Prostate gland (tissue), 2 donors: Measurements from ENCODE around the gene FAM78A. TPM values are rescaled to one million over a fixed set of nuclear protein-coding genes. Genes with fewer than 3 reads are reported as not detected.

Source experiments
- DNase-seq: peaks from one replicate; pipeline ENCODE4 v3.0.0-alpha.2; 2019; ENCODE audit warnings: low spot score
- H3K27ac ChIP-seq, 2 donors: fragments of 200-600 bp; sonication (generic); 2 replicates each; pipeline ENCODE4 v1.5.1; 2017 to 2019
- H3K27me3 ChIP-seq: fragments of 200-600 bp; sonication (generic); replicated peaks from 2 replicates; pipeline ENCODE4 v1.5.1; 2019; ENCODE audit not compliant: insufficient read depth
- H3K36me3 ChIP-seq, 2 donors: fragments of 200-600 bp; sonication (generic); 1 replicate in 1 of 2; 2 replicates in 1 of 2; pipeline versions ENCODE4 v1.5.1 to v1.8.1; 2017 to 2019
- H3K4me1 ChIP-seq: fragments of 200-600 bp; sonication (generic); replicated peaks from 2 replicates; pipeline ENCODE4 v1.5.1; 2019
- H3K4me3 ChIP-seq, 2 donors: fragments of 200-600 bp; sonication (generic); 2 replicates each; pipeline ENCODE4 v1.5.1; 2017 to 2019
- H3K9me3 ChIP-seq: fragments of 200-600 bp; sonication (generic); 2 replicates; pipeline ENCODE4 v1.5.1; 2017
- POLR2A ChIP-seq: fragments of 450-650 bp; IDR thresholded peaks from one replicate; pipeline ENCODE4 v1.6.1; 2016; ENCODE audit warnings: antibody characterized with exemption, mild to moderate bottlenecking
- POLR2AphosphoS5 ChIP-seq: sonication (generic); formaldehyde crosslinking; IDR thresholded peaks from one replicate; pipeline ENCODE4 v1.6.1; 2017; ENCODE audit warnings: antibody characterized with exemption
- WGBS: methylation state at CpG from one replicate; pipeline ENCODE4 v1.1.5; 2018; 5-methylcytosine and 5-hydroxymethylcytosine counted together
- intact Hi-C: fragments of 100-400 bp; cut with DNase I; formaldehyde crosslinking; loops from one replicate; pipeline ENCODE4 v1.14.2; 2022
- total RNA-seq, 2 donors: library from RNA; depleted of rRNA; stranded (reverse); fragments of >200 nt; gene quantifications; one replicate each; pipeline ENCODE4 v1.1.0, GENCODE V29; 2016
- TF ChIP-seq, protein P1 (sequence below), 4 experiments: fragments of 200-600 bp in 2 of 4; fragments of 450-650 bp in 2 of 4; sonication (generic) in 2 of 4; IDR thresholded peaks; 1 replicate in 3 of 4; 2 replicates in 1 of 4; pipeline ENCODE4 v1.5.1; 2016 to 2019; ENCODE audit warnings: antibody characterized with exemption in 4 of 4, mild to moderate bottlenecking in 2 of 4, moderate library complexity in 2 of 4

The FAM78A gene
- total RNA-seq, 2 donors from 2014 or later: 0.73 to 16.4 TPM

DNA sequence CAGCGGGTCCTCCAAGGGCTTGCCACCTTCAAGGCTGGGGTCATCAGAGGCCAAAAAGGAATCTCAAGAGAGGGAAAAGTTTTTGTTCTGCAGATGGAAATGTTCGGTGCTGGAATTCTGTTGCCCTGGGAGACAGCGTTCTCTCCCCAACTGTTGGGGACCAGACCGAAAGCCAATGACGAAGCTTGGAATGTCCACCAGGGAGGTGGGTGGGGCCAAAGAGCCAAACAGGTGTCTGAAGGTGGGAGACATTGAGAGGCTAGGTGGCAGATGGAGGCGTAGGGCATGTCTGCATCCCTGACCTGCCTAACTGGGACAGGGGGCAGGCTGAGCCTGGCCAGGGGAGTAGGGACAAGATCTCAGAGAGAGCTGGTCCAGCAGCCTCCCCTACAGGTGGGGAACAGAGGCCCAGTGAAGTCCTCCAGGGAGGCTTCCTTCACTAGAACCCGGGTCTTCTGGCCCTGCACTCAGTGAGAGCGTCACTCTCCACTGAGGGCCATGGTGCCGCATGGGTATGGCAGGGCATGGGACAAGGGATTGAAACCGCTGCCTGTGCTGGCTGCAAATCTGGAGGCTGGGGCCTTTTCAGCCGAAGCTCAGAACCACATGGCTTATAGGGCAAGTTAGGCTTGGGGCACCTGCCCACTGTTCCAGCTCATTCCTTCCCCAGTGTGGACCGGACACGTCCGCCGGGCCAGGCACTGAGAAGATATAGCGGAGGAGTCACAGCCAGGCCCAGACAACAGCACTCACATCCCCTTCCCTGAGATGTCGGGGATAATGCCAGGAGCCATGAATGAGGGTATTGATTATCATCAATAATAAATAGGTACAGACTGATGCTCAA, 5.0 kb upstream of the FAM78A start:
- DNase-seq: no peak
- Histone ChIP-seq H3K4me1 (no peaks in the 10 kb centered on the region), H3K9me3 (no peaks in the 10 kb centered on the region), H3K27me3 (no peaks in the 10 kb centered on the region), H3K27ac (no peak overlapping the region), H3K36me3 (no peaks in the 10 kb centered on the region), H3K4me3 (no peak overlapping the region)
- 73% methylated on average over 17 of the region's 17 CpGs for WGBS
- TF ChIP-seq POLR2AphosphoS5: no peak
- TF ChIP-seq POLR2A: no peak
- TF ChIP-seq, protein P1, sequence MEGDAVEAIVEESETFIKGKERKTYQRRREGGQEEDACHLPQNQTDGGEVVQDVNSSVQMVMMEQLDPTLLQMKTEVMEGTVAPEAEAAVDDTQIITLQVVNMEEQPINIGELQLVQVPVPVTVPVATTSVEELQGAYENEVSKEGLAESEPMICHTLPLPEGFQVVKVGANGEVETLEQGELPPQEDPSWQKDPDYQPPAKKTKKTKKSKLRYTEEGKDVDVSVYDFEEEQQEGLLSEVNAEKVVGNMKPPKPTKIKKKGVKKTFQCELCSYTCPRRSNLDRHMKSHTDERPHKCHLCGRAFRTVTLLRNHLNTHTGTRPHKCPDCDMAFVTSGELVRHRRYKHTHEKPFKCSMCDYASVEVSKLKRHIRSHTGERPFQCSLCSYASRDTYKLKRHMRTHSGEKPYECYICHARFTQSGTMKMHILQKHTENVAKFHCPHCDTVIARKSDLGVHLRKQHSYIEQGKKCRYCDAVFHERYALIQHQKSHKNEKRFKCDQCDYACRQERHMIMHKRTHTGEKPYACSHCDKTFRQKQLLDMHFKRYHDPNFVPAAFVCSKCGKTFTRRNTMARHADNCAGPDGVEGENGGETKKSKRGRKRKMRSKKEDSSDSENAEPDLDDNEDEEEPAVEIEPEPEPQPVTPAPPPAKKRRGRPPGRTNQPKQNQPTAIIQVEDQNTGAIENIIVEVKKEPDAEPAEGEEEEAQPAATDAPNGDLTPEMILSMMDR (IDR thresholded peaks at IDR 0.05): no peak
- intact Hi-C loops: no loop called here

DNA sequence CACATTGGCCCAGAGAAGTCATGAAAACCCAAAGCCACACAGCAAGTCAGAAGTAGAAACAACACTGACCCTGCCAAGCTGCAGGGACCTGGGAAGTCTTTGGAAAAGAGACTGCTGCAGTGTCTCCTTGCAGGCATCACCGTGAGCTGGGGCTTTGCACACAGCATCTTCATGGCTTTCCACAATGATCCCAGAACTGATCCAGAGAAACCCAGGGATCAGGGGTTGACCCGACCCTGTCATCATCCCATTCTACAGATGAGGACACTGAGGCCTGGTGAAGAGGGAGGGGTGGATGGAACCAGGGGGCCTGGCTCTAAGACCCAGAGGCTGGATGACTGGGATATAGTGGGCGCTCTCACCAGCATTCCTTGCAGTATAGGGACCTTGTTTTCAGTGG, 4.3 kb upstream of the FAM78A start:
- intact Hi-C loops: no loop called here
- DNase-seq: no peak
- H3K36me3 ChIP-seq: no peaks in the 10 kb centered on the region
- no peaks in the 10 kb centered on the region for H3K27me3 ChIP-seq
- WGBS: 85% methylated on average over 3 of the region's 3 CpGs
- no peak for TF ChIP-seq POLR2AphosphoS5
- no peak for TF ChIP-seq POLR2A
- TF ChIP-seq, protein P1 (IDR thresholded peaks at IDR 0.05): no peak
- H3K4me1 ChIP-seq: no peaks in the 10 kb centered on the region
- no peak overlapping the region for H3K4me3 ChIP-seq
- H3K9me3 ChIP-seq: no peaks in the 10 kb centered on the region
- H3K27ac ChIP-seq: no peak overlapping the region

DNA sequence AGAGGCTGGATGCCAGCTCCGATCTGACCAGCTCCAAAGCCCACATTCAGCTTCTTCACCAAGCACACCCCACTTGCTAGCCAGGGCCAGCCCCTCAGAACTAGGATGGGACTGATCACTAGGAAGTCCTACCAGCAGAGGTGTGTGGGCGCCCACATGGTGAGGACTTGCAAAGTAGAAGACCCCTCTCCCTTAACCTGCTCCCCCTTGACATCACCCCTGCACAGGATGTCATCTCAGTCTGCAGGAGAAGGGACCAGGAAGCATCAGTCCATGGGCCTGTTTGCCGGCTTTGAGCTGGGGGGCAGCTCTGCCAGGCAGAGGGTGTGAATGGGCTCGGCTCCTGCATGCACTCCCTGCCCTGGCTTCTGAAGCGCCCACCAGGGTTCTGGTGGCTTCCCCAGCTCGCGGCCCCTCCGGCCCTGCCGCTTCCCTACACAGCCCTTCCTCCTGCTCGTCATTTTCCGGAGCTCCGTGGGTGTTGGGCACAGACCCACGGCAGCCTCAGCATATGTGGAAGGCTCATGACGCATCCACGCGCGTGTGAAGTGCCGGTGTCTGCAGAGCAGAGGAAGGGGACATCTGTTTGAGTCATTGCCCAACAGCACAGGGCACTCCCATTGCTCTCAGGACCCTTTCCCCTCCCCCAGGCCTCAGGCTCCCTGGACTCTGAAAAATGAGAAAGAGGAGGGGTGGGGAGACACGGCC, 3.7 kb upstream of the FAM78A start:
- Histone ChIP-seq H3K27me3 (no peaks in the 10 kb centered on the region), H3K9me3 (no peaks in the 10 kb centered on the region), H3K4me3 (no peak overlapping the region), H3K36me3 (no peaks in the 10 kb centered on the region), H3K27ac (no peak overlapping the region), H3K4me1 (no peaks in the 10 kb centered on the region)
- intact Hi-C loops: loop anchor here (5.0 kb wide), 1 partner anchor 47 kb away; no protein-coding TSS in a partner anchor
- WGBS: 75% methylated on average over 19 of the region's 19 CpGs
- TF ChIP-seq POLR2AphosphoS5 (no peak), POLR2A (no peak)
- TF ChIP-seq, protein P1 (IDR thresholded peaks at IDR 0.05): no peak
- DNase-seq: no peak

DNA sequence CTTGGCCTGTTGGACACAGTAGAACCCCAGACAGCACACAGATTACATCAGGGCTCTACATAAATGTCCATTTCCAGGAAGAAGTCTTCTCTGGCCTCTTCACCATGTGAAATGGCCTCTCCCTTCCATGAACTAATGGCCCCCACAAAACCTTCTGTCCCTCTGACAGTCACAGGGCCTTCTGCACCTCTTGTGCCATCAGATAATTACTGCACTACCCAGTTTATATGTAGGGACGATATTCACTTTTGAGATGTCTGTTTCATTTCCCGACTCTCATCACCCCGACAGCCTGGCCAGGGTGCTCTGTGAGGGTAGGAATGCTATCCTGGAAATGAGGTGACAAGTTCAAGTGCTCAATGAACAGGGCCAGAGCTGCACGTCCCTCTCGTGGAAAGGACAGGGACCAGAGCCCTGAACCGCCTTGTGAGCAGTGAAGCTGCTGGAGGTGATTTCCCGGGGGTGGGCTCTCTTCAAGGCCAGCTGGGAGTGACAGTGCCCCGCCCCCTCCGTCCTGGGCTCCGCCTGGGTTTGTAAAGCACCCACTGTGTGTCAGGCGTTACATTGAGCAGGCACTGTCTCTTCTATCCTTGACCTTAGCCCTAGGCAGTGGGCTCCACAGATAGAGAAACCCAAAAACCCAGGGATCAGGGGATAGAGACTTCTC, 3.0 kb upstream of the FAM78A start:
- H3K9me3 ChIP-seq: no peaks in the 10 kb centered on the region
- no peaks in the 10 kb centered on the region for H3K27me3 ChIP-seq
- H3K4me1 ChIP-seq: no peaks in the 10 kb centered on the region
- intact Hi-C loops: loop anchor here (5.0 kb wide), 1 partner anchor 48 kb away; no protein-coding TSS in a partner anchor
- WGBS: 76% methylated on average over 11 of the region's 11 CpGs
- H3K4me3 ChIP-seq: no peak overlapping the region
- TF ChIP-seq, protein P1 (IDR thresholded peaks at IDR 0.05): no peak
- TF ChIP-seq POLR2A (no peak), POLR2AphosphoS5 (no peak)
- no peaks in the 10 kb centered on the region for H3K36me3 ChIP-seq
- no peak overlapping the region for H3K27ac ChIP-seq
- no peak for DNase-seq
